GM12873 (cell line): ENCODE measurements around the gene PBX3.

Source experiments
- CTCF ChIP-seq: IDR thresholded peaks from 2 replicates; pipeline ENCODE4 v1.5.1; 2012; ENCODE audit warnings: low read depth, mild to moderate bottlenecking, moderate library complexity, low read length, control low read depth; ENCODE audit not compliant: insufficient read depth; ENCODE audit errors: missing control alignments

Gene PBX3

DNA sequence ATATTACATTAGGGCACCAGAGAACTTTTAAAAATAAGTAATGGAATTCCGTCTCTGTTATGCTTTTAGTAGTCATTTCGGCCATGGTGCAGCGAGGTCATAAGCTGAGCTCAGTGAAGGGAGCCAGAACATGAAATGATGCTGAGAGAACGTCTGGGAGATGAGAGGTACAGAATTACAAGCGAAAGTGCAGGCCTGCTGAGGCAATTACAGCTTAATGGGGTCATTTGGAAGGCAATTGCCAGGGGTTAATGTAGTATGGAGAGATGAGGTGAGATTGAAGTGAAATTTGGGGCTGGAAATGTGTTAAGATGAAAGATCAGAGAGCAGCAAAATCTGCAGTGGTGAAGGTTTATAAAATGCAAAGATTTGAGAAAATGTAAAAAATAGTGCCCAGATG lies 96.5 kb downstream of the PBX3 start:
- TF ChIP-seq CTCF: no peak

GRCh38 chr9:125844611-125845010 lies 97.4 kb downstream of the PBX3 start:
- no peak for TF ChIP-seq CTCF

DNA sequence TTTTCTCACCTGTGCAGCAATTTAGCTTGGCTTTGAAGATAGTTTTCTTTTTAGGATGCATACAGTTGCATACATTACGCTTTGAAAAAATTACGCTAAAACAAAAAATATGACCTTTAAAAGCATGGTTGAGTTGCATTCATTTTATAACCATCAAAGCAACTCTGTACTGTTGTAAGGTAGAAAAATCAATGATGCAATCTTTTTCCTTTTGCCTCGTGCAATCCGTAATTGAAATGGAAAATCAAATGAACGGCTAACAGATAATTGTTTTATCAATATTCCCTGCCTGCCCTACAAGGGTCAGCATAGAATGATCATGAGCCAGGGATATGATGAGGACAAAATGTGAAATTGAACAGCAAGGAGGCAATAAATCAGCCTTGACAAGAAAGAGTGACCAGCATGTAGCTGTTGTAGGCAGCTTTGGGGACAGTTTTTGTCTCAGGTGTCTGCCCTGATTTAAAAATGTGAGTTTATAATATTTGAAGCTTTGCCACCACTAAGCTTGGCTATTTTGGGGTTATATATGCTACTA lies 98.2 kb downstream of the PBX3 start:
- no peak for TF ChIP-seq CTCF

- no peak for TF ChIP-seq CTCF
These were observed 100.6 kb downstream of the PBX3 start for GRCh38 chr9:125847735-125848134.

GRCh38 chr9:125850106-125850632 lies 103.0 kb downstream of the PBX3 start:
- TF ChIP-seq CTCF: no peak

GRCh38 chr9:125850763-125851162 lies 103.6 kb downstream of the PBX3 start:
- TF ChIP-seq CTCF: no peak

GRCh38 chr9:125851979-125852378 lies 104.8 kb downstream of the PBX3 start:
- TF ChIP-seq CTCF: no peak

DNA sequence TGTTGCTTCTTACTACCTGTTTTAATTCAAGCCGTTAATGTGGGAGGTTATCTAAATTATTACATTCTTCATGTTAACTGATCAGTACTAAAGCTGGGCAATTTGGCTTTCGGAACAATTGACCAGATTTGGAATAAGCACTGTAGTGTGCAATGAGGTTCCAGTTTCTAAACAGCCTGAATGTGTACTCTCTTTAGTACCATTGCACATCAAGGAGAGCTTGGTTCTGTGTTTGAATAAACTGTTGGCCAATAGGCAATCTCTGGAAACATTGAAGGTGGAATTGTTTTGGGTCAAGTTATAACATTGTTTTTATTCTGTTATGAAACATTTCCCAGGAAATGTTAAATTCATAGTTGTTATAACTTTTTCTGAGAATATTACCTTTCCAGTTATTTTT lies 105.2 kb downstream of the PBX3 start:
- no peak for TF ChIP-seq CTCF
